Measurements from ENCODE around the gene NDOR1. TPM values are rescaled to one million over a fixed set of nuclear protein-coding genes. Genes with fewer than 3 reads are reported as not detected.

The NDOR1 gene
- total and polyA plus RNA-seq, 2 experiments from 2014 or later: 7.8 to 12.3 TPM

DNA sequence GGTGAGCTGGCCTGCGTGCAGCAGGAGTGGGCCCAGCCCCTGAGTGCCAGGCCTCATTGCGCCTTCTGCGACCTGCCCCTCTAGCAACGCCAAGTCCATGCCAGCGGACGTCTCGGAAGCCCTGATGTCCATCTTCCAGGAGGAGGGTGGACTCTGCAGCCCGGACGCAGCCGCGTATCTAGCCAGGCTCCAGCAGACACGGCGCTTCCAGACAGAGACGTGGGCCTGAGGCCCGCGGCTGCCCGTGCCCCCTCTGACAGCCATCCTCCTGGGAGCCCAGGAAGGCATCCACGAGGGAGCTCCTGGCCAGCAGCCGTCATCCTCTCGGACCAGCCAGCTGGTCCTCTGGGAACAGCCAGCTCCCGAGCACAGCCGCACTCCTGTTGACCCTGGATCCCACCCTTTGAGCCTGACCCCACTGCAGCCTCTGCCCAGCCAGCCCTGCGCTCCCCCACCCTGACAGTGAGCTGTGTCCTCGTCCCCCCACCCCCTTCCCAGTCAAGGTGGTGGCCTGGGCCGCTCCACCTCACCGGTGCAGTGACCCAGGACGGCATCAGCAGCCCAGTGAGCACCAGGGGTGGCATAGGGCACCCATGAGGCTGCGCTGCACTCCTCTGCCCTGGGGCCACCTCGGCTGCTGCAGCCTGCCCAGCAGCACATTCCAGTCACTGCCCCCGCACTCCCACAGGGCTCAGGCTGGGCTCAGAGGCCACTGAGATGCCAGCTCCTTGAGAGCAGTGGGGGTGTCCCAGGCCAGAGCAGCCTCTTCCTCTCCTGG lies 10.9 kb downstream of the NDOR1 start:
- Histone ChIP-seq H3K27ac (no peak overlapping the region), H3K9me3 (ENCODE audit: low read depth) (no peaks in the 10 kb centered on the region), H4K20me1 (ENCODE audit: insufficient read depth, poor library complexity, severe bottlenecking) (no peaks in the 10 kb centered on the region), H2AFZ (no peak overlapping the region), H3K27me3 (no peaks in the 10 kb centered on the region), H3K4me2 (peak overlapping the region; percentile 70), H3K79me2 (no peaks in the 10 kb centered on the region), H3K4me1 (ENCODE audit: insufficient read depth) (peaks cover 22% of the 10 kb centered on the region), H3K9me2 (replicated peaks; ENCODE audit: insufficient read depth) (no peaks in the 10 kb centered on the region), H3K4me3 (no peak overlapping the region), H3K36me3 (replicated peaks; ENCODE audit: insufficient read depth, low read depth) (no peaks in the 10 kb centered on the region)
- 94% methylated on average over 21 of the region's 30 CpGs for WGBS (ENCODE audit: low lambda C conversion rate, missing lambda C conversion rate)
- no peak for DNase-seq (ENCODE audit: low spot score)
- TF ChIP-seq, protein P1, sequence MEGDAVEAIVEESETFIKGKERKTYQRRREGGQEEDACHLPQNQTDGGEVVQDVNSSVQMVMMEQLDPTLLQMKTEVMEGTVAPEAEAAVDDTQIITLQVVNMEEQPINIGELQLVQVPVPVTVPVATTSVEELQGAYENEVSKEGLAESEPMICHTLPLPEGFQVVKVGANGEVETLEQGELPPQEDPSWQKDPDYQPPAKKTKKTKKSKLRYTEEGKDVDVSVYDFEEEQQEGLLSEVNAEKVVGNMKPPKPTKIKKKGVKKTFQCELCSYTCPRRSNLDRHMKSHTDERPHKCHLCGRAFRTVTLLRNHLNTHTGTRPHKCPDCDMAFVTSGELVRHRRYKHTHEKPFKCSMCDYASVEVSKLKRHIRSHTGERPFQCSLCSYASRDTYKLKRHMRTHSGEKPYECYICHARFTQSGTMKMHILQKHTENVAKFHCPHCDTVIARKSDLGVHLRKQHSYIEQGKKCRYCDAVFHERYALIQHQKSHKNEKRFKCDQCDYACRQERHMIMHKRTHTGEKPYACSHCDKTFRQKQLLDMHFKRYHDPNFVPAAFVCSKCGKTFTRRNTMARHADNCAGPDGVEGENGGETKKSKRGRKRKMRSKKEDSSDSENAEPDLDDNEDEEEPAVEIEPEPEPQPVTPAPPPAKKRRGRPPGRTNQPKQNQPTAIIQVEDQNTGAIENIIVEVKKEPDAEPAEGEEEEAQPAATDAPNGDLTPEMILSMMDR (IDR thresholded peaks at IDR 0.05; ENCODE audit: poor library complexity): no peak
- TF ChIP-seq EZH2 (IDR thresholded peaks at IDR 0.05; ENCODE audit: borderline replicate concordance) (no peak), EZH2phosphoT487 (IDR thresholded peaks at IDR 0.05; ENCODE audit: low read depth, severe bottlenecking, unreplicated experiment) (no peak)

DNA sequence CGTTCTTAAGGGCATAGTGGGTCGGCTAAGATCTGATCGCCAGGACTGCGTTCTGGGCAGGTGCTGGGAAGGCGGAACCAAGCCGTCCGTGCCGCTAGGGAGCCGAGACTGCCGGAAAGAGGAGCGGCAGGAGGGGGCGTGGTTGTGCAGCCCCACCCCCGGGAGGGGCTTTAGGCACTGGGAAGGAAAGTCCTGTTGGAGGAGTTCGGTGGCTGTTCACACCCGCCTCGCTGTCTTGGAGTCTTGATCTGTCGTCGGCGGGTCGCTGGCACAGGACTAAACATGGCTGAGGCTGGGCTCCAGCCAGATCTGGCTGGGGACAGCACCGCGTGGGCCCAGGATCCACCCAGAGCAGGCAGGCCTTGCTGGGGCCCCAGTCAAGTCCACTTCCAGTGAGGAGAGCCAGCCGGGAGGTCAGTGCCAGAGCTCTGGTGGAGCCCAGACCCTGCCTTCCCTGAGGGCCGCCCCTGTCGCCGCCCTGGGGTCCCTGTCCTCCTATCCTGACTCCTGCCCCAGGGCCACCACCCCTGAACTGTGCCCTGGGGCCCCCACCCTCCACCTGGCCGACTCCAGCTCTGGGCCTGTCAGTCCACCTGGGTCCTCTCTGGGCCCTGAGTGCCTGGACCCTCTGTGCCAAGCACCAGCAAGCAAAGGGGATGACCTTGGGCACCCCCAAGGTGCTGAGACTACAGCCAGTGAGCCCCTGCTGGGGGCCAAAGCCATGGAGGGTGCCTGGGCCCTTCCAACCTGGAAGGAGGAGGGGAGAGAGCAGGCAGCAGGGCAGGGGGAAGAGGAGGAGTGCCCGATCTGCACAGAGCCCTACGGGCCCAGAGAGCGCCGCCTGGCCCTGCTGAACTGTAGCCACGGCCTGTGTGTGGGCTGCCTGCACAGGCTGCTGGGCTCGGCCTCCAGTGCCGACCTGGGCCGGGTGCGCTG lies 12.0 kb downstream of the NDOR1 start:
- TF ChIP-seq EZH2 (IDR thresholded peaks at IDR 0.05; ENCODE audit: borderline replicate concordance) (no peak), EZH2phosphoT487 (IDR thresholded peaks at IDR 0.05; ENCODE audit: low read depth, severe bottlenecking, unreplicated experiment) (no peak)
- TF ChIP-seq, protein P1 (IDR thresholded peaks at IDR 0.05; ENCODE audit: poor library complexity): no peak
- H3K36me3 ChIP-seq (replicated peaks; ENCODE audit: insufficient read depth, low read depth): no peaks in the 10 kb centered on the region
- H4K20me1 ChIP-seq (ENCODE audit: insufficient read depth, poor library complexity, severe bottlenecking): no peaks in the 10 kb centered on the region
- H3K9me3 ChIP-seq (ENCODE audit: low read depth): no peaks in the 10 kb centered on the region
- 52% methylated on average over 36 of the region's 36 CpGs for WGBS (ENCODE audit: low lambda C conversion rate, missing lambda C conversion rate)
- H3K9me2 ChIP-seq (replicated peaks; ENCODE audit: insufficient read depth): no peaks in the 10 kb centered on the region
- peaks cover 24% of the 10 kb centered on the region for H3K4me1 ChIP-seq (ENCODE audit: insufficient read depth)
- no peak overlapping the region for H2AFZ ChIP-seq
- no peaks in the 10 kb centered on the region for H3K27me3 ChIP-seq
- H3K4me2 ChIP-seq: peak overlapping the region; percentile 70
- peak overlapping the region; percentile 85 for H3K27ac ChIP-seq
- H3K4me3 ChIP-seq: no peak overlapping the region
- no peaks in the 10 kb centered on the region for H3K79me2 ChIP-seq
- peak; percentile 90 for DNase-seq (ENCODE audit: low spot score)

DNA sequence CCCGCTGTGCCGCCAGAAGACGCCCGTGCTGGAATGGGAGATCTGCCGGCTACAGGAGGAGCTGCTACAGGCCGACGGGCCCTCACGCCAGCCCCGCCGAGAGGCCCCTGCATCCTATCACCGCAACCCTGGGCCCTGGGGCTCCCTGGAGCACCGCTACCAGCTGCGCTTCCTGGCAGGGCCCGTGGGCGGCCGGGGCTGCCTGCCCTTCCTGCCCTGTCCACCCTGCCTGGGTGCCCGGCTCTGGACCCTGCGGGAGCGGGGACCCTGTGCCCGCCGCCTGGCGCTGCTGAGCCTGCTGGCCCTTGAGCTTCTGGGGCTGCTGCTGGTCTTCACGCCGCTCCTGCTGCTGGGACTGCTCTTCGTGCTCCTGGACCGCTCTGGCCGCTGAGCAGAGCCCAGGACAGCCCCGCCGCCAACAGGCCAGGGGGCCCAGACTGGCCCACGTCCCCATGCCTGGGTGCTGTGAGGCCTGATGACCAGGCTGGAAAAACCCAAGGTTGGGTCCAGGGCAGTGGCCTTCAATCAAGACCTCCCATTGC lies 12.8 kb downstream of the NDOR1 start:
- Histone ChIP-seq H3K36me3 (replicated peaks; ENCODE audit: insufficient read depth, low read depth) (no peaks in the 10 kb centered on the region), H4K20me1 (ENCODE audit: insufficient read depth, poor library complexity, severe bottlenecking) (no peaks in the 10 kb centered on the region), H3K4me2 (peak overlapping the region; percentile 70), H3K79me2 (no peaks in the 10 kb centered on the region), H3K9me2 (replicated peaks; ENCODE audit: insufficient read depth) (no peaks in the 10 kb centered on the region), H2AFZ (no peak overlapping the region), H3K27ac (peak overlapping the region; percentile 82), H3K9me3 (ENCODE audit: low read depth) (no peaks in the 10 kb centered on the region), H3K4me1 (ENCODE audit: insufficient read depth) (peaks cover 29% of the 10 kb centered on the region), H3K4me3 (no peak overlapping the region), H3K27me3 (no peaks in the 10 kb centered on the region)
- no peak for DNase-seq (ENCODE audit: low spot score)
- TF ChIP-seq, protein P1 (IDR thresholded peaks at IDR 0.05; ENCODE audit: poor library complexity): no peak
- TF ChIP-seq EZH2phosphoT487 (IDR thresholded peaks at IDR 0.05; ENCODE audit: low read depth, severe bottlenecking, unreplicated experiment) (no peak), EZH2 (IDR thresholded peaks at IDR 0.05; ENCODE audit: borderline replicate concordance) (no peak)
- 96% methylated on average over 28 of the region's 30 CpGs for WGBS (ENCODE audit: low lambda C conversion rate, missing lambda C conversion rate)

Measured in hepatocyte (in vitro differentiated cells).